ENCODE results near the gene TPPP3.

Gene TPPP3

GRCh38 chr16:67403976-67404555 lies 10.8 kb upstream of the TPPP3 start:
- no peak for DNase-seq (ENCODE audit: low read depth)

GRCh38 chr16:67400901-67401300 lies 7.6 kb upstream of the TPPP3 start:
- no peak for DNase-seq (ENCODE audit: low read depth)

GRCh38 chr16:67399749-67400704 lies 6.7 kb upstream of the TPPP3 start:
- no peak for DNase-seq (ENCODE audit: low read depth)

GRCh38 chr16:67399218-67399733 lies 6.0 kb upstream of the TPPP3 start:
- no peak for DNase-seq (ENCODE audit: low read depth)

- DNase-seq (ENCODE audit: low read depth) = no peak
Measured at GRCh38 chr16:67398546-67399217, 5.4 kb upstream of the TPPP3 start.

- DNase-seq (ENCODE audit: low read depth) = no peak
Measured at GRCh38 chr16:67397812-67398545, 4.7 kb upstream of the TPPP3 start.

- DNase-seq (ENCODE audit: low read depth) = no peak
Measured at GRCh38 chr16:67397036-67397801, 3.9 kb upstream of the TPPP3 start.

- peak; percentile 50 for DNase-seq (ENCODE audit: low read depth)
Measured at GRCh38 chr16:67396159-67397035, 3.1 kb upstream of the TPPP3 start.

GRCh38 chr16:67395458-67396158 lies 2.3 kb upstream of the TPPP3 start:
- no peak for DNase-seq (ENCODE audit: low read depth)

- no peak for DNase-seq (ENCODE audit: low read depth)
Measured at GRCh38 chr16:67395105-67395457, 1.8 kb upstream of the TPPP3 start.

- no peak for DNase-seq (ENCODE audit: low read depth)
Measured at GRCh38 chr16:67394155-67395104, 1.1 kb upstream of the TPPP3 start.

GRCh38 chr16:67393788-67394154 lies 473 bp upstream of the TPPP3 start:
- DNase-seq (ENCODE audit: low read depth) = no peak

GRCh38 chr16:67392301-67393059 lies 818 bp downstream of the TPPP3 start:
- no peak for DNase-seq (ENCODE audit: low read depth)

- DNase-seq (ENCODE audit: low read depth) = no peak
Measured at GRCh38 chr16:67391424-67392300, 1.6 kb downstream of the TPPP3 start.

GRCh38 chr16:67390816-67391423 lies 2.4 kb downstream of the TPPP3 start:
- DNase-seq (ENCODE audit: low read depth) = no peak

All from GM04503 (cell line).